Ishikawa (cell line): ENCODE data around the gene SLC12A1.

Experiments
- CEBPB ChIP-seq: IDR thresholded peaks from 2 replicates; pipeline ENCODE4 v1.6.1; 2012
- EP300 ChIP-seq: IDR thresholded peaks from 2 replicates; pipeline ENCODE4 v1.6.1; 2012; ENCODE audit warnings: borderline replicate concordance
- FOXM1 ChIP-seq: IDR thresholded peaks from 2 replicates; pipeline ENCODE4 v1.6.1; 2012; ENCODE audit warnings: low read depth, borderline replicate concordance
- NFIC ChIP-seq: IDR thresholded peaks from 2 replicates; pipeline ENCODE4 v1.6.1; 2012
- RAD21 ChIP-seq: IDR thresholded peaks from 2 replicates; pipeline ENCODE4 v1.6.1; 2012; ENCODE audit warnings: low read depth
- REST ChIP-seq: IDR thresholded peaks from 2 replicates; pipeline ENCODE4 v1.6.1; 2012; ENCODE audit warnings: low read depth, mild to moderate bottlenecking
- TAF1 ChIP-seq: IDR thresholded peaks from 2 replicates; pipeline ENCODE4 v1.6.1; 2012; ENCODE audit warnings: low read depth, mild to moderate bottlenecking
- TCF12 ChIP-seq: IDR thresholded peaks from 2 replicates; pipeline ENCODE4 v1.6.1; 2012; ENCODE audit warnings: low read depth
- YY1 ChIP-seq: IDR thresholded peaks from 2 replicates; pipeline ENCODE4 v1.6.1; 2012; ENCODE audit warnings: low read depth
- TF ChIP-seq, protein P1 (sequence below): IDR thresholded peaks from 2 replicates; pipeline ENCODE4 v1.6.1; 2012
- TF ChIP-seq, protein P2 (sequence below): IDR thresholded peaks from 2 replicates; pipeline ENCODE4 v1.6.1; 2012

DNA sequence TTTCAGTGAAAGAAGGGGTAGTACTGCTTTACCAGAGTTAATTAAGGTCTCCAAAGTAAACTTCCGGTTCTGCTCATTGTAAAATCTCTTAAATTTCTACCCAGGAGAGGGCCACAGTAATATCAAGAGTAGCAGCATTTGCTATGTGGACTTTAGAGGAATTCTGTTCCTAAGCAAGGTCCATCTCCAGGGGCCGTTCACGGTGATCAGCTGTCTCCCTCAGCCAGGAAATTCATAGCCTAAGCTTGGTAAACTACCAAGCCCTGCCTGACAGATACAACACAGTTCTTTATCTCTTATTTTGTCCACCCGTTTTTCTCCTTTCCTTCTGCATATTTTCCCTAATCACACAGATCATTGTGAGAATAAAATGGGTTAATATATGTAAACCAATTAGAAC, 127.4 kb downstream of the SLC12A1 start:
- TF ChIP-seq TAF1: no peak
- TF ChIP-seq EP300: no peak
- TF ChIP-seq, protein P1, sequence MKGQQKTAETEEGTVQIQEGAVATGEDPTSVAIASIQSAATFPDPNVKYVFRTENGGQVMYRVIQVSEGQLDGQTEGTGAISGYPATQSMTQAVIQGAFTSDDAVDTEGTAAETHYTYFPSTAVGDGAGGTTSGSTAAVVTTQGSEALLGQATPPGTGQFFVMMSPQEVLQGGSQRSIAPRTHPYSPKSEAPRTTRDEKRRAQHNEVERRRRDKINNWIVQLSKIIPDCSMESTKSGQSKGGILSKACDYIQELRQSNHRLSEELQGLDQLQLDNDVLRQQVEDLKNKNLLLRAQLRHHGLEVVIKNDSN: no peak
- TF ChIP-seq REST: no peak
- no peak for TF ChIP-seq FOXM1
- TF ChIP-seq TCF12: no peak
- no peak for TF ChIP-seq RAD21
- TF ChIP-seq, protein P2, sequence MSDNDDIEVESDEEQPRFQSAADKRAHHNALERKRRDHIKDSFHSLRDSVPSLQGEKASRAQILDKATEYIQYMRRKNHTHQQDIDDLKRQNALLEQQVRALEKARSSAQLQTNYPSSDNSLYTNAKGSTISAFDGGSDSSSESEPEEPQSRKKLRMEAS: no peak
- TF ChIP-seq YY1: no peak
- no peak for TF ChIP-seq NFIC
- TF ChIP-seq CEBPB: no peak
